HG02943 (cell line): ENCODE results near the gene KRT71.

Experiments
- ATAC-seq: cut with Tn5 transposase; IDR thresholded peaks from one replicate; pipeline ENCODE4 v1.9.1; 2021; ENCODE audit warnings: mild to moderate bottlenecking, low read depth, moderate library complexity; ENCODE audit not compliant: unreplicated experiment

KRT71 gene

GRCh38 chr12:52540531-52540930, 12.4 kb downstream of the KRT71 start:
- ATAC-seq: no peak

- no peak for ATAC-seq
Measured at GRCh38 chr12:52539821-52540173, 13.1 kb downstream of the KRT71 start.

GRCh38 chr12:52539083-52539820, 13.7 kb downstream of the KRT71 start:
- no peak for ATAC-seq

GRCh38 chr12:52537101-52537500, 15.8 kb downstream of the KRT71 start:
- no peak for ATAC-seq

- ATAC-seq: no peak
Measured at GRCh38 chr12:52535574-52535973, 17.4 kb downstream of the KRT71 start.

- no peak for ATAC-seq
Measured at GRCh38 chr12:52534482-52534881, 18.5 kb downstream of the KRT71 start.

GRCh38 chr12:52533686-52534470, 19.1 kb downstream of the KRT71 start:
- ATAC-seq: no peak

GRCh38 chr12:52532636-52533035, 20.3 kb downstream of the KRT71 start:
- no peak for ATAC-seq

- no peak for ATAC-seq
Measured at GRCh38 chr12:52531566-52532300, 21.2 kb downstream of the KRT71 start.

GRCh38 chr12:52530905-52531304, 22.0 kb downstream of the KRT71 start:
- ATAC-seq: no peak

- ATAC-seq: no peak
Measured at GRCh38 chr12:52530366-52530765, 22.6 kb downstream of the KRT71 start.

GRCh38 chr12:52529846-52530245, 23.1 kb downstream of the KRT71 start:
- no peak for ATAC-seq

- no peak for ATAC-seq
Measured at GRCh38 chr12:52529417-52529816, 23.5 kb downstream of the KRT71 start.

- ATAC-seq: no peak
Measured at GRCh38 chr12:52528641-52529143, 24.3 kb downstream of the KRT71 start.

- no peak for ATAC-seq
Measured at GRCh38 chr12:52527121-52527800, 25.7 kb downstream of the KRT71 start.

- ATAC-seq: no peak
Measured at GRCh38 chr12:52526511-52526951, 26.4 kb downstream of the KRT71 start.

- ATAC-seq: no peak
Measured at GRCh38 chr12:52525661-52526499, 27.1 kb downstream of the KRT71 start.

GRCh38 chr12:52524898-52525591, 27.9 kb downstream of the KRT71 start:
- ATAC-seq: no peak
